H1 (cell line): Measurements from ENCODE around the gene MMP20. TPM values are rescaled to one million over a fixed set of nuclear protein-coding genes. Genes with fewer than 3 reads are reported as not detected.

Source experiments
- BRCA1 ChIP-seq: IDR thresholded peaks from 2 replicates; pipeline ENCODE4 v1.6.1; 2012; ENCODE audit warnings: low read depth, low read length, improper control_type of control experiment
- GTF2F1 ChIP-seq: IDR thresholded peaks from 2 replicates; pipeline ENCODE4 v1.6.1; 2012; ENCODE audit warnings: low read depth, low read length, improper control_type of control experiment, borderline replicate concordance
- POLR2AphosphoS5 ChIP-seq: IDR thresholded peaks from 2 replicates; pipeline ENCODE4 v1.6.1; 2011; ENCODE audit warnings: low read depth, low read length
- RBBP5 ChIP-seq: IDR thresholded peaks from 2 replicates; pipeline ENCODE4 v1.7.1; 2012; ENCODE audit warnings: low read depth, mild to moderate bottlenecking, inconsistent platforms, low read length, moderate library complexity, borderline replicate concordance
- SIN3A ChIP-seq, 2 experiments: IDR thresholded peaks in 1 of 2; conservative IDR thresholded peaks in 1 of 2; 2 replicates each; pipeline ENCODE4 v1.6.1; 2011 to 2012; ENCODE audit warnings: low read length in 2 of 2, improper control_type of control experiment in 1 of 2, low read depth in 1 of 2, mild to moderate bottlenecking in 1 of 2
- polyA plus RNA-seq, 7 experiments: library from polyadenylated mRNA; depleted of rRNA in 3 of 7; stranded (reverse) in 5 of 7; unstranded in 2 of 7; fragments of >200 nt in 5 of 7; fragments of 200-250 nt in 2 of 7; gene quantifications; 1 replicate in 5 of 7; 2 replicates in 1 of 7; 4 replicates in 1 of 7; pipeline versions ENCODE4 v1.2.1 to v1.2.3, GENCODE V29; 2011 to 2013; ENCODE audit warnings: missing spikeins in 2 of 7, mixed read lengths in 2 of 7
- total RNA-seq: library from RNA; stranded (reverse); fragmentation: NEBNext Ultra II Directional; extraction: Animal tissue kit (Norgen Biotek cat#: 25700); gene quantifications from 2 replicates; pipeline ENCODE4 v1.2.1, GENCODE V29; 2021
- TF ChIP-seq, protein P1 (sequence below): IDR thresholded peaks from 2 replicates; pipeline ENCODE4 v1.6.1; 2012; ENCODE audit warnings: inconsistent platforms

The MMP20 gene
- total and polyA plus RNA-seq, 2 of the 8 experiments (the other 6 are each of a cell fraction or from before 2014, with no cell fraction given) = not detected

DNA sequence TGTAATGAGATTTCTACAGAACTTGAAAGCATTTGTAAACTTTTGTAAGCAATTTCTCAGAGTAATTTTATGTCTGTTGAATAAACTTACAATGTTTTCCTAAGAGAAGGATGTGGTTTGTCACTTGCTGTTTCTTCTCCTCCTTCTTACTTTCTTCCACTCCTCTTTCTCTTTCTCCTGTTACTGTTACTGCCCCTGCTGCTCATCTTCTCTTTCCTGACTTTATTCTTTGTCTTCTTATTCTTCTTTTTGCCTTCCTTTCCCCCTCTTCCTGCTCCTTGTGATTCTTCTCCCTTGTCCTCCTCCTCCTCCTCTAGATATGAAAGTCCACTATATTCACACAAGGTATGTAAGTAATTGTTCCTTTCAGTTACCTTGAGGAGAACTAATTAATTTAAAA is 63.5 kb downstream of the MMP20 start (continued):
- no peak for TF ChIP-seq GTF2F1
- no peak for TF ChIP-seq POLR2AphosphoS5
- TF ChIP-seq BRCA1 = no peak
- TF ChIP-seq, protein P1, sequence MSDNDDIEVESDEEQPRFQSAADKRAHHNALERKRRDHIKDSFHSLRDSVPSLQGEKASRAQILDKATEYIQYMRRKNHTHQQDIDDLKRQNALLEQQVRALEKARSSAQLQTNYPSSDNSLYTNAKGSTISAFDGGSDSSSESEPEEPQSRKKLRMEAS = no peak
- no peak for TF ChIP-seq RBBP5
- TF ChIP-seq SIN3A (conservative IDR thresholded peaks at IDR 0.05 in 1 of 2, IDR thresholded peaks at IDR 0.05 in 1 of 2; ENCODE audit: low read depth in 1 of 2, low read length in 2 of 2) = no peak
